Left ventricle myocardium inferior (tissue), 1 donor: ENCODE results near the gene STXBP5L. TPM values are rescaled to one million over a fixed set of nuclear protein-coding genes. Genes with fewer than 3 reads are reported as not detected.

Experiments used
- DNase-seq: peaks from one replicate; pipeline ENCODE4 v3.0.0-alpha.2; 2020
- H3K27ac ChIP-seq: fragments of 200-600 bp; replicated peaks from 2 replicates; pipeline ENCODE4 v1.8.0; 2021
- H3K27me3 ChIP-seq: fragments of 200-600 bp; 2 replicates; pipeline ENCODE4 v1.8.0; 2021; ENCODE audit warnings: low read depth
- H3K36me3 ChIP-seq: fragments of 200-600 bp; 2 replicates; pipeline ENCODE4 v1.8.0; 2021
- H3K4me1 ChIP-seq: fragments of 200-600 bp; 2 replicates; pipeline ENCODE4 v1.8.0; 2021
- H3K4me3 ChIP-seq: fragments of 200-600 bp; 2 replicates; pipeline ENCODE4 v1.8.0; 2021; ENCODE audit warnings: mild to moderate bottlenecking, moderate library complexity
- H3K9me3 ChIP-seq: fragments of 200-600 bp; replicated peaks from 2 replicates; pipeline ENCODE4 v1.8.0; 2021
- intact Hi-C: fragments of 100-400 bp; cut with micrococcal nuclease; formaldehyde crosslinking; loops from one replicate; pipeline ENCODE4 v1.11.0; 2022
- microRNA-seq: library from miRNA; unstranded; fragments of <30 nt; microRNA quantifications from one replicate; pipeline ENCODE4 v1.2.0, GENCODE V29; 2020
- total RNA-seq: library from RNA; stranded (reverse); fragmentation: NEBNext Ultra II Directional; extraction: Animal tissue kit (Norgen Biotek cat#: 25700); gene quantifications from one replicate; pipeline ENCODE4 v1.2.1, GENCODE V29; 2021
- TF ChIP-seq, protein P1 (sequence below): fragments of 200-600 bp; IDR thresholded peaks from 2 replicates; pipeline ENCODE4 v1.8.0; 2021; ENCODE audit warnings: antibody characterized with exemption, mild to moderate bottlenecking, borderline replicate concordance
- donor health status: DM: no; HTN: yes; CAD: no; lungs with severe emphysema.

Gene STXBP5L
- total RNA-seq, 1 donor from 2014 or later = not detected

DNA sequence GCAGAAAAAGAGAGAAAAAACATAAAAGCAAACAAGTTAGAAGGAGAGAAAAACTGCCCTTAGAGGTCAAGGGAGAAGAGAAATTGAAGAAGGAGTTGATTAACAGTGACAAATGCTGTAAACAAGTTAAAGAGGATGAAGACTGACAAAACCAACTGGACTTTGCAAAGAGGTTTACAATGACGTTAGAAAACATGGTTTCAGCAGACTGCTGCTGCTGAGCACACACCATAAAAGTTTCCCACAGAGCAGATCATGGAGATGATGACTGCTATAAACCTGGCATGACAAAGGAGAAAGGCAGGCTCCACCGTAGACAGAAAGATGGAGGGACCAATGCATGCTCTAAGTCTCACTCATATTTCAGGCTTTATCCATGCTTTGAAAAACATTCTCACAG is 559.1 kb downstream of the STXBP5L start:
- DNase-seq = no peak
- no peaks in the 10 kb centered on the region for H3K4me1 ChIP-seq
- intact Hi-C loops = no loop called here
- TF ChIP-seq, protein P1, sequence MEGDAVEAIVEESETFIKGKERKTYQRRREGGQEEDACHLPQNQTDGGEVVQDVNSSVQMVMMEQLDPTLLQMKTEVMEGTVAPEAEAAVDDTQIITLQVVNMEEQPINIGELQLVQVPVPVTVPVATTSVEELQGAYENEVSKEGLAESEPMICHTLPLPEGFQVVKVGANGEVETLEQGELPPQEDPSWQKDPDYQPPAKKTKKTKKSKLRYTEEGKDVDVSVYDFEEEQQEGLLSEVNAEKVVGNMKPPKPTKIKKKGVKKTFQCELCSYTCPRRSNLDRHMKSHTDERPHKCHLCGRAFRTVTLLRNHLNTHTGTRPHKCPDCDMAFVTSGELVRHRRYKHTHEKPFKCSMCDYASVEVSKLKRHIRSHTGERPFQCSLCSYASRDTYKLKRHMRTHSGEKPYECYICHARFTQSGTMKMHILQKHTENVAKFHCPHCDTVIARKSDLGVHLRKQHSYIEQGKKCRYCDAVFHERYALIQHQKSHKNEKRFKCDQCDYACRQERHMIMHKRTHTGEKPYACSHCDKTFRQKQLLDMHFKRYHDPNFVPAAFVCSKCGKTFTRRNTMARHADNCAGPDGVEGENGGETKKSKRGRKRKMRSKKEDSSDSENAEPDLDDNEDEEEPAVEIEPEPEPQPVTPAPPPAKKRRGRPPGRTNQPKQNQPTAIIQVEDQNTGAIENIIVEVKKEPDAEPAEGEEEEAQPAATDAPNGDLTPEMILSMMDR = no peak
- H3K36me3 ChIP-seq = no peaks in the 10 kb centered on the region
- H3K4me3 ChIP-seq = no peak overlapping the region
- no peak overlapping the region for H3K27ac ChIP-seq
- H3K27me3 ChIP-seq = no peaks in the 10 kb centered on the region
- H3K9me3 ChIP-seq = no peaks in the 10 kb centered on the region

- intact Hi-C loops = no loop called here
- Histone ChIP-seq H3K4me1 (no peaks in the 10 kb centered on the region), H3K27ac (no peak overlapping the region), H3K4me3 (no peak overlapping the region), H3K9me3 (no peaks in the 10 kb centered on the region), H3K27me3 (no peaks in the 10 kb centered on the region), H3K36me3 (no peaks in the 10 kb centered on the region)
- TF ChIP-seq, protein P1 = no peak
- DNase-seq = no peak
Measured at GRCh38 chr3:121473001-121473400, 565.0 kb downstream of the STXBP5L start.

Small RNA genes lying within 50 kb of the gene (microRNA-seq; reads per million reads assigned to microRNA genes)
- gene MIR5682 = not detected

Other genes with a start within 250 kb of the STXBP5L start
- gene HGD, start 226.0 kb upstream of the STXBP5L start, total RNA-seq = 0.49 TPM
- 19.7 TPM for gene RABL3, start 165.7 kb upstream of the STXBP5L start, total RNA-seq
- gene GTF2E1, start 165.5 kb upstream of the STXBP5L start, total RNA-seq = 12.9 TPM